H1 (cell line): ENCODE results near the gene LCA5.

Experiments used
- EGR1 ChIP-seq: IDR thresholded peaks from 2 replicates; pipeline ENCODE4 v1.6.1; 2011; ENCODE audit warnings: low read depth, low read length, borderline replicate concordance
- POLR2AphosphoS5 ChIP-seq: IDR thresholded peaks from 2 replicates; pipeline ENCODE4 v1.6.1; 2011; ENCODE audit warnings: low read depth, low read length
- SUZ12 ChIP-seq: fragments of 200-600 bp; sonication (generic); IDR thresholded peaks from 2 replicates; pipeline ENCODE4 v1.6.1; 2012; ENCODE audit warnings: mild to moderate bottlenecking, inconsistent platforms, low read length, moderate library complexity, mixed read lengths
- TCF12 ChIP-seq: IDR thresholded peaks from 2 replicates; pipeline ENCODE4 v1.6.1; 2011; ENCODE audit warnings: low read depth, mild to moderate bottlenecking, low read length
- ZNF274 ChIP-seq: IDR thresholded peaks from 2 replicates; pipeline ENCODE4 v1.7.0; 2012; ENCODE audit warnings: low read length, borderline replicate concordance; ENCODE audit errors: extremely low read depth
- TF ChIP-seq, protein P1 (sequence below): IDR thresholded peaks from 2 replicates; pipeline ENCODE4 v1.6.1; 2012; ENCODE audit warnings: inconsistent platforms

DNA sequence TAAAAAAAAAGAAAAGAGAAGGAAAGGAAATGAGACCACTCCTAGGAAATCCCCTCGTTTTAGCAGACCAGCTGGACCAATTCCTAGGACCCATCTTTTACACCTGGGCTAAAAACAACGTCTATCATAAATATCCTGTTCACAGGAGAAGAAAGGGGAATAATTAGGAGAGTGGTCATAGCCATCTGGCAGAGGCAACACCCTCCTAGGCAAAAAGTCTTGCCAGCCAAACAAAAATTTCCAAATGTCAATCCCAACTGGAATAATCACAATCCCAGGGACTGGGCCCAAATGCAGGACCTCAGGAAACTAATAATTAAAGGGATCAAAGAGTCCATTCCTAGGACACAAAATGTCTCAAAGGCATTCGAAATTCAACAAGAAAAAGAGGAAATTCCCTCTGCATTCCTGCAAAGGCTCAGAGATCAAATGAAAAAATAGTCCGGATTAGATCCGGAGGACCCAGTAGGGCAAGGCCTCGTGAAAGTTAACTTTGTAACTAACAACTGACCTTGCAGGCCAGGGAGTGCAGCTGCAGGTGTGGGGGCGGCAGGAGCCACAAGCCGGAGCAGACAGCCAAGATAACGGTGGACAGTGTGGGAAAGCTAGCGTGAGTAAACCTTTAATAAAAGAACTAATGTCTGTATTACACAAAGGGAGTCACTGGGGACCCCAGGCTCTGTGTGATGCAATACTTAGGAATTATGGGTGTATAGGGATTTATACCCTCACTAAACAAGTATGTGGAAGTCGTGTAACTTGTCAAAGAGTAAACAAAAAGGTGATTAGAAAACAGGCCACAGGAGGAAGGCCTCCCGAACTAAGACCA lies 11.7 kb downstream of the LCA5 start:
- TF ChIP-seq EGR1 (peak; percentile 52; the same call in 1 of the 2 replicates), ZNF274 (no peak), POLR2AphosphoS5 (no peak), SUZ12 (no peak), TCF12 (no peak)
- TF ChIP-seq, protein P1, sequence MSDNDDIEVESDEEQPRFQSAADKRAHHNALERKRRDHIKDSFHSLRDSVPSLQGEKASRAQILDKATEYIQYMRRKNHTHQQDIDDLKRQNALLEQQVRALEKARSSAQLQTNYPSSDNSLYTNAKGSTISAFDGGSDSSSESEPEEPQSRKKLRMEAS = no peak
